Small intestine (tissue), 7 donors: ENCODE measurements around the gene ENKUR. TPM values are rescaled to one million over a fixed set of nuclear protein-coding genes. Genes with fewer than 3 reads are reported as not detected.

Experiments used
- DNase-seq, 2 donors: peaks; one replicate each; pipeline versions ENCODE4 v3.0.0 to v3.0.0-alpha.2; 2013
- FAIRE-seq: peaks from 2 replicates; lab custom pipeline; 2012; peaks lifted over from hg19 to GRCh38; lab: Jason Lieb, UNC
- H3K27ac ChIP-seq, 3 donors: one replicate each; pipeline ENCODE4 v1.5.1; 2013; ENCODE audit warnings: low read length in 2 of 3, mild to moderate bottlenecking in 2 of 3, control low read depth in 1 of 3, inconsistent platforms in 1 of 3, low read depth in 1 of 3, moderate library complexity in 1 of 3
- H3K27me3 ChIP-seq, 3 donors: one replicate each; pipeline ENCODE4 v1.6.1; 2013; ENCODE audit warnings: low read length in 3 of 3, inconsistent platforms in 1 of 3; ENCODE audit not compliant: control insufficient read depth in 3 of 3, insufficient read depth in 3 of 3
- H3K36me3 ChIP-seq, 3 donors: one replicate each; pipeline ENCODE4 v1.6.1; 2013; ENCODE audit warnings: low read length in 3 of 3, inconsistent platforms in 1 of 3, low read depth in 1 of 3, mild to moderate bottlenecking in 1 of 3, moderate library complexity in 1 of 3; ENCODE audit not compliant: control insufficient read depth in 3 of 3, insufficient read depth in 2 of 3
- H3K4me1 ChIP-seq, 3 donors: one replicate each; pipeline ENCODE4 v1.6.1; 2013; ENCODE audit warnings: low read length in 2 of 3, inconsistent platforms in 1 of 3, low read depth in 1 of 3, mild to moderate bottlenecking in 1 of 3, moderate library complexity in 1 of 3; ENCODE audit not compliant: control insufficient read depth in 3 of 3, insufficient read depth in 2 of 3
- H3K4me3 ChIP-seq, 3 donors: one replicate each; pipeline ENCODE4 v1.5.1; 2013; ENCODE audit warnings: low read length in 3 of 3, control low read depth in 1 of 3, inconsistent platforms in 1 of 3, low read depth in 1 of 3, mild to moderate bottlenecking in 1 of 3, moderate library complexity in 1 of 3
- H3K9me3 ChIP-seq, 2 donors: one replicate each; pipeline ENCODE4 v1.6.1; 2013; ENCODE audit warnings: low read depth in 1 of 2, low read length in 1 of 2; ENCODE audit not compliant: control insufficient read depth in 2 of 2, insufficient read depth in 1 of 2
- WGBS, 3 donors: extraction: QIAGEN DNeasy Blood & Tissue Kit; methylation state at CpG; one replicate each; pipeline ENCODE4 v1.1.7; 2013; 5-methylcytosine and 5-hydroxymethylcytosine counted together
- polyA plus RNA-seq, 4 donors: library from polyadenylated mRNA; stranded (reverse) in 3 of 4; unstranded in 1 of 4; fragments of 200-250 nt in 3 of 4; fragments of 120-200 nt in 1 of 4; gene quantifications; one replicate each; pipeline versions ENCODE4 v1.2.1 to v1.2.3, GENCODE V29; 2013
- donor health status: healthy with polysubstance abuse.
- donor health status: control.
- donor health status: control.
- donor health status: Bipolar disorder and iron deficiency.
- donor health status: healthy.

The ENKUR gene
- polyA plus RNA-seq, 4 donors = 0.10 to 1.9 (median 1.2) TPM

DNA sequence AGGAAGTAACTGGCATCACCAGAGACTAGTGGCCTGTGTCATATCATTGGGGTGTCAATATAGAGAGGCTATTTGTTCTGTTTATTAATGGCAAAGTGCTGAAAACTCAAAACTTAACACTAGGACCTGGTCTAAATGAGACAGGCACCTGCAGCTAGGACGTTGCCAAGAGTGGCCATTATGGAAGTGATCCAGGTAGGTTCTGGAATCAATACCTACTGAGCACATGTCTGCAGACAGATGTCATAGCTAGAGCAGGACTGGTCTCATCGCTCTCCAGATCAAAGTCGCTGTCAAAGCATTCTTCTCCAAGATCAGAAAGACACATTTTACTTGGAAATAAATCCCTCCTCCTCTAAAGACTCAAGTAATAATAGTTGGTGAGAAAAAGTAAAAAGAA, 40.8 kb upstream of the ENKUR start:
- Histone ChIP-seq H3K4me3 (no peak overlapping the region), H3K36me3 (peaks cover 0 to 8% (median 0%) of the 10 kb centered on the region in 3 donors), H3K27me3 (no peaks in the 10 kb centered on the region), H3K4me1 (peaks cover 0 to 46% (median 4%) of the 10 kb centered on the region in 3 donors), H3K9me3 (no peaks in the 10 kb centered on the region), H3K27ac (peak overlapping the region in 1 of 3 donors; percentile 74)
- FAIRE-seq = no peak
- DNase-seq = no peak
- 71 to 80% (median 79%) methylated on average over 3 of the region's 3 CpGs for WGBS, 3 donors

DNA sequence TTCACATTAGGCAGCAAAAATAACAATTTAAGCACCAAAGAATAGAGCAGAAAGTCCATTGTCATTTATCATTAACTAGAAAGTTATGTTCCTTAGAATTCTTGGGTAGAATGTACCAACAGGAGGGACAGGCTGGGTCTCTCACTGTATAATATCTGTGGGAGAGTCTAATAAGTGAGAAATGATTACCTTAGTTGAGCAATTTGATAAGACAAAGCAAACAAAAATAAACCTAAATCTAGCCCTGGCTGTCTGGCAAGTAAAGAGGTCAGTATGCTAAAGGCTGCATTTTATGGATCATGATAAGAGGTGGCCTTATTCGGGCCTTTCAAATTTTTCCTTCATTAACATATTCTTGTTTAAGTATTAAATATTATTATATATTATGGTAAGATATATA, 36.1 kb upstream of the ENKUR start:
- WGBS, 3 donors = 17 to 78% (median 35%) methylated on average over 1 of the region's 1 CpG
- Histone ChIP-seq H3K27ac (peak overlapping the region in 1 of 3 donors; percentile 41), H3K36me3 (peaks cover 0 to 12% (median 0%) of the 10 kb centered on the region in 3 donors), H3K4me3 (no peak overlapping the region), H3K27me3 (no peaks in the 10 kb centered on the region), H3K4me1 (peaks cover 0 to 24% (median 5%) of the 10 kb centered on the region in 3 donors), H3K9me3 (peaks cover 0 to 10% of the 10 kb centered on the region in 2 donors)
- peak; percentile 40 to 49 for DNase-seq
- FAIRE-seq = no peak

DNA sequence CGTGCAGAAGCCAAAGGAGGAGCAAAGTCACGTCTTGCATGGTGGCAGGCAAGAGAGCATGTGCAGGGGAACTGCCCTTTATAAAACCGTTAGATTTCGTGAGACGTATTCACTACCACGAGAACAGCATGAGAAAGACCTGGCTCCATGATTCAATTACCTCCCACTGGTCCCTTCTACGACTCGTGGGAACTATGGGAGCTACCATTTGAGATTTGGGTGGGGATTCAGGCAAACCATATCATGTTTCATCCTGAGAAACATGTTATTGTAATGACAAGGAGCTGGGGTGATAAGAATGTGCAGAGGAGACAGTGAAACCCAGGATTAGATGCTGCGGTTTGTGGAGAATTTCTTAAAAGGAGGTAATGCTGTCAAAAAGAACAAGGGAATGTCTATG, 34.4 kb upstream of the ENKUR start:
- Histone ChIP-seq H3K4me3 (no peak overlapping the region), H3K4me1 (peaks cover 0 to 20% (median 5%) of the 10 kb centered on the region in 3 donors), H3K27me3 (no peaks in the 10 kb centered on the region), H3K9me3 (peaks cover 0 to 10% of the 10 kb centered on the region in 2 donors), H3K27ac (no peak overlapping the region), H3K36me3 (peaks cover 0 to 12% (median 0%) of the 10 kb centered on the region in 3 donors)
- FAIRE-seq (no peak), DNase-seq (no peak)
- WGBS, 3 donors = 85 to 93% (median 88%) methylated on average over 9 of the region's 9 CpGs

DNA sequence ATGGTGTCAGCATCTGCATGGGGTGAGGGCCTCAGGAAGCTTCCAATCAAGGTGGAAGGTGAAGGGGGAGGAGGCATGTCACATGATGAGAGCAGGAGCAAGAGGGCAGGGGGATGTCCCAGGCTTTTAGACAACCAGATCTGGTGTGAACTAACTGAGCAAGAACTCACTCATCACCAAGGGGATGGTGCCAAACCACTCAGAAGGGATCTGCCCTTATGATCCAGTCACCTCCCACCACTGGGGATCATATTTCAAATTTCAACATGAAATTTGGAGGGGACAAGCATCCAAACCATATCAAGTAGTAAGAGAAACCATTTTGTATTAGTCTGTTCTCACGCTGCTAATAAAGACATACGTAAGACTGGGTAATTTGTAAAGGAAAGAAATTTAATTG, 34.0 kb upstream of the ENKUR start:
- Histone ChIP-seq H3K4me3 (no peak overlapping the region), H3K36me3 (peaks cover 0 to 12% (median 0%) of the 10 kb centered on the region in 3 donors), H3K4me1 (peaks cover 0 to 20% (median 5%) of the 10 kb centered on the region in 3 donors), H3K27me3 (no peaks in the 10 kb centered on the region), H3K27ac (no peak overlapping the region), H3K9me3 (peaks cover 0 to 10% of the 10 kb centered on the region in 2 donors)
- DNase-seq = no peak
- WGBS, 3 donors = 96 to 97% (median 96%) methylated on average over 2 of the region's 2 CpGs
- no peak for FAIRE-seq

DNA sequence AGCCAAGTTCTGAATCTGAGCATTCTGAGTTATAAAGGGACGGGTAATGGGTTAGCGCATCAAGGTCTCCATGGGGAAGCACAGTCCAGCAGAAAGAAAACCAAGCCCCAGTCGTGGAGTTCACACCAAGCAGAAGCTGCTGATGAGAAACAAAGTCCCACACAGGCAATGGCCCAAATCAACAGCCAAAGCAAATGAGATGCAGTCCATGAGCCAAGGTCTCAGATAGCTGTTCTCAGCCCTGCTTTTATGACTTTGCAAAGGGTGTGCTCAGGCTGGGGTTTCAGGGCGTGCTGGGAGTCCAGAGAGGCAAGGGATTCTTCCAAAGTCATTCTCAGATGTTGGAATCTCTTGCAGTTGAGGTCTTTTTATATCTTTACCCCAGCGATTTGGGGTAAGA, 32.5 kb upstream of the ENKUR start:
- DNase-seq (peak; percentile 68 to 90), FAIRE-seq (no peak)
- Histone ChIP-seq H3K27me3 (no peaks in the 10 kb centered on the region), H3K9me3 (peaks cover 0 to 10% of the 10 kb centered on the region in 2 donors), H3K27ac (peak overlapping the region in 2 of 3 donors; percentile 26 to 30), H3K4me3 (no peak overlapping the region), H3K4me1 (peaks cover 0 to 20% (median 5%) of the 10 kb centered on the region in 3 donors), H3K36me3 (peaks cover 0 to 9% (median 0%) of the 10 kb centered on the region in 3 donors)
- WGBS, 3 donors = 38 to 70% (median 39%) methylated on average over 5 of the region's 5 CpGs

DNA sequence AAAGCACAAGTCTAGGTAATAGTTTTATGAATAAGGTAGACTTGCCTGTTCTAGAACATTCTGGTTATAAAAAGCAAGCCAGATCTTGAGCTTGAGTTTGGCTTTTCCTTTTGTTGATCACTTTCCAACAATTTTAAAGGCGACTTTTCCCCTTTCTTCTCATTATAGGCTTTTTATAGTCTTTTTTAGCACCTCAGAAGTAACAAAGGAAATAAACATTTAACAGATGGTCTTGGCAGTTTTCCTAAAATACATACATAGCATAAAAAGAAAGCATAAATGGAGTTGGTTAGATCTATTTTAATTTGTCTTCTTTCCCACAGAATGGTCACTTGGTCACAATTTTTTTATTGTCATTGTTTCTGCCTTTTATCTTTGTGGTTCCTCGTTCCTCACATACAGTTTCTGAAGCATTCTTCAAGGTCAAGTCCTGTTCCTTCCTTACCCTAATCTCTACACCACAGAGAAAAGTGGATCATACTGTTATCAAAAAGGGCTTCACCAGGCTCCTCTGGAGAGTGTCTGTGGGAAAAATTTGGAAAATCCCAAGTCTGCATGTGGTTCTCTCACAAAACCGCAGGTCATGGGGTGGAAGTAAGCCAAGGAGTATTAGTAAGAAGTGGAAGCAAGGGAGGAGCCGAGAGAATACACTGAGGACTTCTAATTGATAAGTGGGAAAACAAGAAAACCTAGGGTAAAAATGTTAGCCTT, 31.8 kb upstream of the ENKUR start:
- Histone ChIP-seq H3K27ac (peak overlapping the region in 1 of 3 donors; percentile 23), H3K9me3 (peaks cover 0 to 10% of the 10 kb centered on the region in 2 donors), H3K4me1 (peaks cover 0 to 20% (median 5%) of the 10 kb centered on the region in 3 donors), H3K27me3 (no peaks in the 10 kb centered on the region), H3K36me3 (peaks cover 0 to 9% (median 0%) of the 10 kb centered on the region in 3 donors), H3K4me3 (no peak overlapping the region)
- WGBS, 3 donors = 52 to 55% (median 54%) methylated on average over 4 of the region's 4 CpGs
- FAIRE-seq = no peak
- DNase-seq = no peak

DNA sequence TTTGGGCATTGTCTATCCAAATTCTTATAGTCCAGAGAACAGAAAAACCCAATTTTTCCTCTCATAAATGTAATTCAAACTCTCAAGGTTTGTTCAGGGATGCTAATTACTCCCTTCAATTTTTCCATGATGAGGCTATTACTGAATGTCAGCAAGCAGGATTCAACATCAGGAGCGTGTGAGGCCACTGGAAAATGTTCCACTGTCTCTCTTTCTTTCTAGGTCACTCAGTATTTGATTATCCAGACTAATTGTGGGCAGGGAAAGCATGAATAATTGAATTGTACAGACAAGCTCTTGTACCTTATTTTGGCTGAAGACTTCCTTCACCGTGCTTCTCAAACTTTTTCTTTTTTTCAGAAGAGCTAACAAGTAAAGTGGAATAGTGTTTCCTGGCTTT, 31.1 kb upstream of the ENKUR start:
- Histone ChIP-seq H3K4me3 (no peak overlapping the region), H3K36me3 (peaks cover 0 to 6% (median 0%) of the 10 kb centered on the region in 3 donors), H3K27ac (no peak overlapping the region), H3K27me3 (no peaks in the 10 kb centered on the region), H3K9me3 (peaks cover 0 to 10% of the 10 kb centered on the region in 2 donors), H3K4me1 (peaks cover 0 to 16% (median 5%) of the 10 kb centered on the region in 3 donors)
- DNase-seq (no peak), FAIRE-seq (no peak)
- WGBS, 3 donors = 60 to 83% (median 72%) methylated on average over 2 of the region's 2 CpGs

DNA sequence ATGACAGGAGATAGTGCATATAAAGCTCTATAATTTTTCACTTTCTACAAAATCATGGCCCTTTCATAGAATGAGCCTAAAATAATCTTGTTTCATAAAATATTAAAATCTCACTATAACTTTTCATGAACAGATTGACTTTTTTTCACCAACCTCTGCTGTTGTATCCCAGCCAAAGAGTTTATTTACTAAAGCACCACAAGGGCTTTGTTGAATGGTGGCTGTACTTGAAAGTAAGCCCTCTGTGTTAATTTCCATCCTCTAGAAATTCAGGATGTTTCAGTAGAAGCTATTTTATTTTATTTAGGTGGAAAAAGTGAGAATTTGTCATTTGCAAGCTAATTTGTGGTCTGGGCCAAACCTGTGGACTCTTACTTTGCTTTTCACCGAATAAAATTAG, 30.7 kb upstream of the ENKUR start:
- DNase-seq (no peak), FAIRE-seq (no peak)
- 84 to 88% (median 85%) methylated on average over 1 of the region's 1 CpG for WGBS, 3 donors
- Histone ChIP-seq H3K4me3 (no peak overlapping the region), H3K4me1 (peaks cover 0 to 15% (median 4%) of the 10 kb centered on the region in 3 donors), H3K27ac (no peak overlapping the region), H3K27me3 (no peaks in the 10 kb centered on the region), H3K36me3 (peaks cover 0 to 6% (median 0%) of the 10 kb centered on the region in 3 donors), H3K9me3 (peaks cover 0 to 9% of the 10 kb centered on the region in 2 donors)
